A549 (cell line): ENCODE data around the gene COL4A5. TPM values are rescaled to one million over a fixed set of nuclear protein-coding genes. Genes with fewer than 3 reads are reported as not detected.

ENCODE experiments used
- ATAC-seq, 2 experiments: fragments of 200-7000 bp in 1 of 2; fragments of >200 bp in 1 of 2; cut with Nextera tagmentation in 1 of 2; cut with Tn5 transposase in 1 of 2; 3 replicates each; pipeline versions ENCODE4 v1.8.0 to v1.9.1; 2018 to 2020; ENCODE audit warnings: mild to moderate bottlenecking in 1 of 2, moderate library complexity in 1 of 2
- CTCF ChIA-PET: fragments of 300-600 bp; sonication (Branson Sonifier 250); formaldehyde crosslinking; extraction: SDS; loops from one replicate; lab custom pipeline; 2021; ENCODE audit warnings: antibody characterized with exemption, inconsistent platforms; lab: Yijun Ruan, JAX
- POLR2A ChIA-PET: fragments of 350-600 bp; formaldehyde crosslinking; extraction: SDS; loops from one replicate; lab custom pipeline; 2021; ENCODE audit warnings: antibody characterized with exemption, inconsistent platforms; lab: Yijun Ruan, JAX
- DNase-seq, 2 experiments: peaks; one replicate each; pipeline versions ENCODE4 v3.0.0 to v3.0.0-alpha.2; 2011 to 2016; ENCODE audit warnings: low read depth in 1 of 2, low spot score in 1 of 2
- FAIRE-seq: peaks from 2 replicates; lab custom pipeline; 2011; peaks lifted over from hg19 to GRCh38; lab: Jason Lieb, UNC
- H3K27ac ChIP-seq, 2 experiments: fragments of >200 bp; sonication (Bioruptor Twin); formaldehyde crosslinking; 3 replicates each; pipeline ENCODE4 v1.5.1; 2016 to 2017
- H3K4me1 ChIP-seq: fragments of >200 bp; sonication (Bioruptor Twin); formaldehyde crosslinking; 3 replicates; pipeline ENCODE4 v1.6.1; 2016
- H3K4me2 ChIP-seq: fragments of >200 bp; sonication (Bioruptor Twin); formaldehyde crosslinking; 3 replicates; pipeline ENCODE4 v1.6.1; 2016
- H3K4me3 ChIP-seq: fragments of >200 bp; sonication (Bioruptor Twin); formaldehyde crosslinking; 3 replicates; pipeline ENCODE4 v1.5.1; 2016
- H3K9me3 ChIP-seq: fragments of >200 bp; sonication (Bioruptor Twin); formaldehyde crosslinking; 3 replicates; pipeline ENCODE4 v1.6.1; 2016
- ATOH8 ChIP-seq: fragments of 250-450 bp; sonication (Bioruptor Pico); IDR thresholded peaks from 2 replicates; pipeline ENCODE4 v1.5.0; 2020; ENCODE audit warnings: low read depth, mild to moderate bottlenecking, moderate library complexity
- BCL3 ChIP-seq: fragments of >200 bp; sonication (Bioruptor Twin); formaldehyde crosslinking; IDR thresholded peaks from 3 replicates; pipeline ENCODE4 v1.6.1; 2016
- CEBPB ChIP-seq, 2 experiments: fragments of >200 bp in 1 of 2; sonication (Bioruptor Twin) in 1 of 2; formaldehyde crosslinking in 1 of 2; IDR thresholded peaks; 2 replicates each; pipeline ENCODE4 v1.6.1; 2012 to 2016
- CHD2 ChIP-seq: fragments of 150-350 bp; IDR thresholded peaks from 2 replicates; pipeline ENCODE4 v1.6.1; 2014; ENCODE audit warnings: low read length; ENCODE audit not compliant: partially characterized antibody
- EP300 ChIP-seq, 2 experiments: fragments of >200 bp; sonication (Bioruptor Twin); formaldehyde crosslinking; IDR thresholded peaks; 2 replicates in 1 of 2; 3 replicates in 1 of 2; pipeline ENCODE4 v1.6.1; 2016 to 2017
- FOSL2 ChIP-seq, 2 experiments: fragments of 450-650 bp in 1 of 2; fragments of >200 bp in 1 of 2; sonication (Bioruptor Twin) in 1 of 2; formaldehyde crosslinking; IDR thresholded peaks; 2 replicates each; pipeline versions ENCODE4 v1.5.0 to v1.6.1; 2016 to 2020; ENCODE audit warnings: mild to moderate bottlenecking in 1 of 2, moderate library complexity in 1 of 2
- GATA3 ChIP-seq: IDR thresholded peaks from 2 replicates; pipeline ENCODE4 v1.6.1; 2012; ENCODE audit warnings: borderline replicate concordance
- HES2 ChIP-seq: fragments of >200 bp; sonication (Bioruptor Twin); formaldehyde crosslinking; IDR thresholded peaks from 2 replicates; pipeline ENCODE4 v1.6.1; 2016
- HOXA7 ChIP-seq: fragments of 250-450 bp; sonication (Bioruptor Pico); IDR thresholded peaks from 2 replicates; pipeline ENCODE4 v1.5.0; 2020; ENCODE audit warnings: mild to moderate bottlenecking, moderate library complexity
- HOXB5 ChIP-seq: fragments of 250-450 bp; sonication (Bioruptor Pico); IDR thresholded peaks from 2 replicates; pipeline ENCODE4 v1.5.0; 2020; ENCODE audit warnings: mild to moderate bottlenecking, moderate library complexity
- KDM1A ChIP-seq: fragments of 200-600 bp; sonication (generic); IDR thresholded peaks from 2 replicates; pipeline ENCODE4 v1.6.1; 2016; ENCODE audit warnings: low read depth, mild to moderate bottlenecking
- MAZ ChIP-seq: fragments of 150-350 bp; IDR thresholded peaks from 2 replicates; pipeline ENCODE4 v1.6.1; 2014; ENCODE audit warnings: antibody characterized with exemption, low read depth, low read length, borderline replicate concordance
- RAD21 ChIP-seq, 2 experiments: fragments of >200 bp in 1 of 2; sonication (Bioruptor Twin) in 1 of 2; formaldehyde crosslinking in 1 of 2; IDR thresholded peaks in 1 of 2; conservative IDR thresholded peaks in 1 of 2; 2 replicates in 1 of 2; 3 replicates in 1 of 2; pipeline ENCODE4 v1.6.1; 2012 to 2018; ENCODE audit warnings: inconsistent platforms in 1 of 2
- REST ChIP-seq: fragments of 200-600 bp; sonication (generic); IDR thresholded peaks from 2 replicates; pipeline ENCODE4 v1.6.1; 2016; ENCODE audit warnings: antibody characterized with exemption, mild to moderate bottlenecking, moderate library complexity
- RNF2 ChIP-seq: fragments of 200-600 bp; sonication (generic); IDR thresholded peaks from 2 replicates; pipeline ENCODE4 v1.6.1; 2016; ENCODE audit warnings: low read depth, mild to moderate bottlenecking, antibody characterized with exemption, moderate library complexity, borderline replicate concordance
- TP53 ChIP-seq: fragments of 250-450 bp; sonication (Bioruptor Pico); IDR thresholded peaks from 2 replicates; pipeline ENCODE4 v1.5.0; 2021; ENCODE audit warnings: mild to moderate bottlenecking, moderate library complexity
- ZSCAN20 ChIP-seq: fragments of 250-450 bp; sonication (Bioruptor Pico); IDR thresholded peaks from 2 replicates; pipeline ENCODE4 v1.8.0; 2022; ENCODE audit warnings: mild to moderate bottlenecking, moderate library complexity
- WGBS: methylation state at CpG from one replicate; pipeline ENCODE4 v1.1.6; 2017; ENCODE audit errors: missing lambda C conversion rate; 5-methylcytosine and 5-hydroxymethylcytosine counted together
- polyA plus RNA-seq, 4 experiments: library from polyadenylated mRNA; depleted of rRNA in 3 of 4; stranded (reverse); fragments of >200 nt; fragmentation: RNase III in 1 of 4; extraction: RNeasy Plus Mini Kit Qiagen cat#74134 plus additional on column Dnase treatment in 1 of 4; gene quantifications; 2 replicates in 3 of 4; 3 replicates in 1 of 4; pipeline ENCODE4 v1.2.3, GENCODE V29; 2011 to 2017
- TF ChIP-seq, protein P1 (sequence below): fragments of 250-450 bp; sonication (Bioruptor Pico); IDR thresholded peaks from 2 replicates; pipeline ENCODE4 v1.5.0; 2021; ENCODE audit warnings: mild to moderate bottlenecking, moderate library complexity, borderline replicate concordance
- TF ChIP-seq, protein P2 (sequence below): fragments of >200 bp; sonication (Bioruptor Twin); formaldehyde crosslinking; IDR thresholded peaks from 3 replicates; pipeline ENCODE4 v1.5.1; 2016
- TF ChIP-seq, protein P3 (sequence below): fragments of 150-350 bp; IDR thresholded peaks from 2 replicates; pipeline ENCODE4 v1.6.1; 2014; ENCODE audit warnings: low read depth, mild to moderate bottlenecking, low read length

COL4A5 gene
- polyA plus RNA-seq, 2 of the 4 experiments (the other 2 are of a cell fraction): 17.5 to 48.6 TPM

DNA sequence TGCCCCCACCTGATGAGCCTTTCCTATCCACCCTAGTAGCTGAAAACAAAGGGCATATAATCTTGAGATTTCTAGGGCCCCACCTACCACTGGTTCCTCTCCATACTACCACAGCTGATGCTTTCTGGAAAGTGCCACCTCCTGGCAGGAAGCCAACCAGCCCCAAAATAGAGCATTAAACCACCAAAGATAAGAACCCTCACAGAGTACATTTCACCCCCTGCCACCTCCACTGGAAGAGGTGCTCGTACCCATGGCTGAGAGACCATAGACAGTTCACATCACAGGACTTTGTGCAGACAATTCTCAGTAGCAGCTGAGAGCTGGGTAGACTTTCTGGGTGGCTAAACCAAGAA, 202.6 kb downstream of the COL4A5 start:
- TF ChIP-seq REST: no peak
- TF ChIP-seq HOXB5: no peak
- TF ChIP-seq BCL3: no peak
- TF ChIP-seq RAD21 (conservative IDR thresholded peaks at IDR 0.05 in 1 of 2, IDR thresholded peaks at IDR 0.05 in 1 of 2): no peak
- TF ChIP-seq, protein P1, sequence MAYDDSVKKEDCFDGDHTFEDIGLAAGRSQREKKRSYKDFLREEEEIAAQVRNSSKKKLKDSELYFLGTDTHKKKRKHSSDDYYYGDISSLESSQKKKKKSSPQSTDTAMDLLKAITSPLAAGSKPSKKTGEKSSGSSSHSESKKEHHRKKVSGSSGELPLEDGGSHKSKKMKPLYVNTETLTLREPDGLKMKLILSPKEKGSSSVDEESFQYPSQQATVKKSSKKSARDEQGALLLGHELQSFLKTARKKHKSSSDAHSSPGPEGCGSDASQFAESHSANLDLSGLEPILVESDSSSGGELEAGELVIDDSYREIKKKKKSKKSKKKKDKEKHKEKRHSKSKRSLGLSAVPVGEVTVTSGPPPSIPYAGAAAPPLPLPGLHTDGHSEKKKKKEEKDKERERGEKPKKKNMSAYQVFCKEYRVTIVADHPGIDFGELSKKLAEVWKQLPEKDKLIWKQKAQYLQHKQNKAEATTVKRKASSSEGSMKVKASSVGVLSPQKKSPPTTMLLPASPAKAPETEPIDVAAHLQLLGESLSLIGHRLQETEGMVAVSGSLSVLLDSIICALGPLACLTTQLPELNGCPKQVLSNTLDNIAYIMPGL (CRISPR knock-in tag): no peak
- no peak for TF ChIP-seq TP53 (CRISPR knock-in tag)
- TF ChIP-seq GATA3: no peak
- TF ChIP-seq, protein P2, sequence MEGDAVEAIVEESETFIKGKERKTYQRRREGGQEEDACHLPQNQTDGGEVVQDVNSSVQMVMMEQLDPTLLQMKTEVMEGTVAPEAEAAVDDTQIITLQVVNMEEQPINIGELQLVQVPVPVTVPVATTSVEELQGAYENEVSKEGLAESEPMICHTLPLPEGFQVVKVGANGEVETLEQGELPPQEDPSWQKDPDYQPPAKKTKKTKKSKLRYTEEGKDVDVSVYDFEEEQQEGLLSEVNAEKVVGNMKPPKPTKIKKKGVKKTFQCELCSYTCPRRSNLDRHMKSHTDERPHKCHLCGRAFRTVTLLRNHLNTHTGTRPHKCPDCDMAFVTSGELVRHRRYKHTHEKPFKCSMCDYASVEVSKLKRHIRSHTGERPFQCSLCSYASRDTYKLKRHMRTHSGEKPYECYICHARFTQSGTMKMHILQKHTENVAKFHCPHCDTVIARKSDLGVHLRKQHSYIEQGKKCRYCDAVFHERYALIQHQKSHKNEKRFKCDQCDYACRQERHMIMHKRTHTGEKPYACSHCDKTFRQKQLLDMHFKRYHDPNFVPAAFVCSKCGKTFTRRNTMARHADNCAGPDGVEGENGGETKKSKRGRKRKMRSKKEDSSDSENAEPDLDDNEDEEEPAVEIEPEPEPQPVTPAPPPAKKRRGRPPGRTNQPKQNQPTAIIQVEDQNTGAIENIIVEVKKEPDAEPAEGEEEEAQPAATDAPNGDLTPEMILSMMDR: no peak
- TF ChIP-seq EP300 (IDR thresholded peaks at IDR 0.05): no peak
- ATAC-seq: no peak
- Histone ChIP-seq H3K9me3 (no peaks in the 10 kb centered on the region), H3K4me2 (no peak overlapping the region), H3K4me1 (no peaks in the 10 kb centered on the region), H3K27ac (no peak overlapping the region), H3K4me3 (no peak overlapping the region)
- DNase-seq: no peak
- WGBS: 100% methylated on average over 1 of the region's 1 CpG
- FAIRE-seq: no peak
- CTCF ChIA-PET: no interaction called here
- POLR2A ChIA-PET: no interaction called here

GRCh38 chrX:108664701-108665100, 225.1 kb downstream of the COL4A5 start:
- WGBS: 87% methylated on average over 3 of the region's 3 CpGs
- ChIA-PET POLR2A (no interaction called here), CTCF (no interaction called here)
- H3K27ac ChIP-seq: no peak overlapping the region
- FAIRE-seq: peak; percentile 51
- DNase-seq: no peak
- no peak overlapping the region for H3K4me2 ChIP-seq
- H3K9me3 ChIP-seq: no peaks in the 10 kb centered on the region
- no peak for ATAC-seq
- TF ChIP-seq MAZ: no peak
- TF ChIP-seq CEBPB (IDR thresholded peaks at IDR 0.05): no peak
- no peak for TF ChIP-seq KDM1A
- TF ChIP-seq CHD2: no peak
- no peak for TF ChIP-seq ATOH8
- TF ChIP-seq HES2: no peak
- TF ChIP-seq HOXA7 (CRISPR knock-in tag): no peak
- TF ChIP-seq, protein P3, sequence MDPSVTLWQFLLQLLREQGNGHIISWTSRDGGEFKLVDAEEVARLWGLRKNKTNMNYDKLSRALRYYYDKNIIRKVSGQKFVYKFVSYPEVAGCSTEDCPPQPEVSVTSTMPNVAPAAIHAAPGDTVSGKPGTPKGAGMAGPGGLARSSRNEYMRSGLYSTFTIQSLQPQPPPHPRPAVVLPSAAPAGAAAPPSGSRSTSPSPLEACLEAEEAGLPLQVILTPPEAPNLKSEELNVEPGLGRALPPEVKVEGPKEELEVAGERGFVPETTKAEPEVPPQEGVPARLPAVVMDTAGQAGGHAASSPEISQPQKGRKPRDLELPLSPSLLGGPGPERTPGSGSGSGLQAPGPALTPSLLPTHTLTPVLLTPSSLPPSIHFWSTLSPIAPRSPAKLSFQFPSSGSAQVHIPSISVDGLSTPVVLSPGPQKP: no peak
- no peak for TF ChIP-seq RNF2
- TF ChIP-seq FOSL2 (IDR thresholded peaks at IDR 0.05): no peak
- no peak for TF ChIP-seq FOSL2 (CRISPR knock-in tag; IDR thresholded peaks at IDR 0.05)
- TF ChIP-seq, protein P1 (CRISPR knock-in tag): no peak
- no peak for TF ChIP-seq ZSCAN20 (CRISPR knock-in tag)
- no peaks in the 10 kb centered on the region for H3K4me1 ChIP-seq
- no peak overlapping the region for H3K4me3 ChIP-seq
